ENCODE results near the gene EIF3I. TPM values are rescaled to one million over a fixed set of nuclear protein-coding genes. Genes with fewer than 3 reads are reported as not detected.
A peak's percentile ranks its signal among the peaks of the same experiment; 100 is the strongest.

The EIF3I gene
- polyA plus RNA-seq, 2 of the 4 experiments (the other 2 are of a cell fraction): 300 to 318 TPM

DNA sequence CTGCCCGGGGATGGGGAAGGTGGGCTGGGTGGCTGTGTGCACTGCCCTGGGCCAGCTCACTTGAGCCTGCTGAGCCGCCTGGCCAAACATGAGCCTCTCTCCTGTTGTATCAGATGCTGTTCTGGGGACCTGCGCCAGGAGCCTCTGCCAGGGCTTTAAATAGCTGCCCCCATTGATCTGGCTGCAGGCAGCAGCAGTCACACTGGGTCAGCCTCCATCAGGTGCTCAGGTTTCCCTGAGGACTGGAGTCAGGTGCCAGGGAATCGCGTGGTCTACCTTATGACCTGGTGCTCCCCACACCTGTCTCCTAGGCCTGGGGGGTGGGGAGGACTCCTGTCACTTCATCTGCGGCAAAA, 22.5 kb upstream of the EIF3I start:
- no CpG with 5 or more reads among the region's 6 CpGs for WGBS (ENCODE audit: missing lambda C conversion rate)
- Histone ChIP-seq H3K4me2 (peak overlapping the region; percentile 63), H3K4me1 (0 out of 3 replicates have a peak, but pooled peaks cover 5% of the 10 kb centered on the region), H3K9me3 (no peaks in the 10 kb centered on the region), H3K27ac (peak overlapping the region in 1 of 2 experiments; percentile 77; a peak in 2 of 6 replicates), H3K4me3 (no peak overlapping the region)
- DNase-seq (ENCODE audit: low read depth in 1 of 2, low spot score in 1 of 2) (no peak), FAIRE-seq (no peak), ATAC-seq (peak; percentile 2 to 10; a peak in 2 of 6 replicates)
- ChIA-PET POLR2A (interaction anchor here (1.1 to 2.6 kb wide), 3 partner anchors 20 to 137 kb away, joined by 3 to 16 read pairs (median 5); partner anchors contain the start of genes MARCKSL1, TMEM39B and TXLNA), CTCF (interaction anchor here (2.4 to 3.1 kb wide), 2 partner anchors 10 to 16 kb away, joined by 7 to 14 read pairs; no protein-coding TSS in a partner anchor)
- no peak for TF ChIP-seq TP53 (CRISPR knock-in tag; IDR thresholded peaks at IDR 0.05)

DNA sequence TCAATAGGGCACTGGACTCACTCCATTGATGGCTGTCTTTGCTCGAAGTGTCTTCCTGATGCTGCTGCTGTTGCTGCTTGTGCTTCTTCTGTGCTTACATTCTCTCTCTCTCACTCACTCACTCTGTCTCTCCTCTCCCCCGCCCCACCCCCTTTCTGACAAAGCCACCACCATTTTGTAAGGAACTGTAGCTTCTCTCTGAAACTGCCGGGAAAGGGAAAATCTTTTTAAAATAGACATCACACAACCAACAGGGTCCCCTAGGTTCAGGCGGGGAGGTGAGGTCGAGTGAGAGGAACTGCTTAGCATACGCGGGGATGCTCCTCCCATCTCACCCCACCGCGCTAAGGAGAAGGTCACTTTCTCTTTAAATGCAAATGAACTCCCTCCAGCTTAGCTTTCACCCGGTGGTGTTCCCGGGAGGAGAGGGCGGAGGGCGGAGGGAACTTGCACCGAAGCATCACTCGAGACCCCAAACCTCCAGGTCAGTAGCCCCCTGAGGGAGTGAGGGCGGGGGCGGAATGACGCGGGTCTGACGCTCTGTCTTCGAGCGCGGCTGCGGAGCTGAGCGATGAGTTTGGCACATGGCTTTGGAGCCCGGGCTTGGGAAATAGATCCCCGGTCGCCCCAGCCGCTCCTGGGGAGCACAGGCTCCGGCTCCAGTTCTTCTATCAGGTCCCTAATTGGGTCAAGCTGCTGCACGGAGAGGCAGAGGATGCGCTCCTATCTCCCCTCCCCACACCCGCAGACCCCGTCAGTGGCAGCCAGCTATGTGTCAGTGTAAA, 21.8 kb upstream of the EIF3I start, which contains the start of gene CCDC28B:
Gene CCDC28B, plus strand, starts transcription at position 370 of the 785 bp plus-strand sequence. CDS start 1,341 bp downstream, outside the sequence.
- peak within 1 kb of the TSS; percentile 15 to 77; a peak in 5 of 6 replicates for H3K27ac ChIP-seq
- WGBS (ENCODE audit: missing lambda C conversion rate): 12% methylated on average over 13 of the region's 34 CpGs
- H3K9me3 ChIP-seq: no peaks in the 10 kb centered on the region
- H3K4me3 ChIP-seq: peak within 1 kb of the TSS; percentile 35
- FAIRE-seq (no peak), ATAC-seq (peak; percentile 48 to 53), DNase-seq (ENCODE audit: low read depth in 1 of 2, low spot score in 1 of 2) (peak in 1 of 2 experiments; percentile 49)
- H3K4me2 ChIP-seq: peak within 1 kb of the TSS; percentile 63
- TF ChIP-seq, protein P1, sequence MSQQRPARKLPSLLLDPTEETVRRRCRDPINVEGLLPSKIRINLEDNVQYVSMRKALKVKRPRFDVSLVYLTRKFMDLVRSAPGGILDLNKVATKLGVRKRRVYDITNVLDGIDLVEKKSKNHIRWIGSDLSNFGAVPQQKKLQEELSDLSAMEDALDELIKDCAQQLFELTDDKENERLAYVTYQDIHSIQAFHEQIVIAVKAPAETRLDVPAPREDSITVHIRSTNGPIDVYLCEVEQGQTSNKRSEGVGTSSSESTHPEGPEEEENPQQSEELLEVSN (IDR thresholded peaks at IDR 0.05; ENCODE audit: borderline replicate concordance, low read depth): peak; percentile 82; the same call in 1 of the 2 replicates
- TF ChIP-seq MAX (IDR thresholded peaks at IDR 0.05) (peak; percentile 83), POLR2A (IDR thresholded peaks at IDR 0.05; ENCODE audit: low read length) (no peak), ATOH8 (CRISPR knock-in tag; IDR thresholded peaks at IDR 0.05; ENCODE audit: low read depth) (peak; percentile 67; the same call in 1 of the 2 replicates), KDM5A (IDR thresholded peaks at IDR 0.05) (no peak), MYC (IDR thresholded peaks at IDR 0.05; ENCODE audit: borderline replicate concordance, low read length) (no peak), ZNF302 (CRISPR knock-in tag; IDR thresholded peaks at IDR 0.05) (no peak)
- H3K4me1 ChIP-seq: 0 out of 3 replicates have a peak, but pooled peaks cover 5% of the 10 kb centered on the region
- POLR2A ChIA-PET: interaction anchor here (1.1 to 2.6 kb wide), 3 partner anchors 21 to 136 kb away, joined by 3 to 16 read pairs (median 5); partner anchors contain the start of genes MARCKSL1, TMEM39B and TXLNA
- CTCF ChIA-PET: interaction anchor here (1.2 to 3.1 kb wide), 4 partner anchors 9 to 48 kb away, joined by 3 to 14 read pairs (median 6); no protein-coding TSS in a partner anchor

GRCh38 chr1:32201011-32201855, 21.0 kb upstream of the EIF3I start:
- peak overlapping the region; percentile 63 for H3K4me2 ChIP-seq
- POLR2A ChIA-PET: interaction anchor here (1.5 to 2.6 kb wide), 2 partner anchors 21 to 129 kb away, joined by 5 to 16 read pairs; partner anchors contain the start of genes TMEM39B and TXLNA
- TF ChIP-seq PBX3 (IDR thresholded peaks at IDR 0.05): no peak
- TF ChIP-seq FOSB (CRISPR knock-in tag; IDR thresholded peaks at IDR 0.05): no peak
- TF ChIP-seq USF2 (IDR thresholded peaks at IDR 0.05): no peak
- TF ChIP-seq BHLHE40 (IDR thresholded peaks at IDR 0.05; ENCODE audit: low read depth, low read length): no peak
- no peak for TF ChIP-seq MAX (IDR thresholded peaks at IDR 0.05)
- TF ChIP-seq HOXB13 (CRISPR knock-in tag; IDR thresholded peaks at IDR 0.05; ENCODE audit: low read depth): no peak
- FAIRE-seq: no peak
- no peaks in the 10 kb centered on the region for H3K9me3 ChIP-seq
- DNase-seq (ENCODE audit: low read depth in 1 of 2, low spot score in 1 of 2): no peak
- CTCF ChIA-PET: interaction anchor here (1.2 to 3.1 kb wide), 5 partner anchors 8 to 47 kb away, joined by 3 to 14 read pairs (median 4); no protein-coding TSS in a partner anchor
- H3K27ac ChIP-seq: peak overlapping the region; percentile 15 to 77; a peak in 4 of 6 replicates
- 66% methylated on average over 20 of the region's 26 CpGs for WGBS (ENCODE audit: missing lambda C conversion rate)
- H3K4me3 ChIP-seq: peak overlapping the region; percentile 35
- 0 out of 3 replicates have a peak, but pooled peaks cover 8% of the 10 kb centered on the region for H3K4me1 ChIP-seq
- ATAC-seq: peak in 1 of 2 experiments; percentile 5; a peak in 1 of 6 replicates

All from A549 (cell line).